GM23338 (cell line): ENCODE measurements around the gene SNORC. TPM values are rescaled to one million over a fixed set of nuclear protein-coding genes. Genes with fewer than 3 reads are reported as not detected.
"Not testable (repeated sequence)": the region's sequence is repeated elsewhere in the genome, so short reads cannot be mapped to it uniquely, and the experiment has no call there.

Experiments
- ATAC-seq: fragments of 200-7000 bp; cut with Tn5 transposase; 3 replicates; pipeline ENCODE4 v1.9.1; 2020
- DNase-seq: peaks from one replicate; pipeline ENCODE4 v3.0.0-alpha.2; 2015; ENCODE audit warnings: low spot score
- H2AFZ ChIP-seq: fragments of 200-600 bp; sonication (generic); 2 replicates; pipeline ENCODE4 v1.8.0; 2016; ENCODE audit warnings: antibody characterized with exemption, mild to moderate bottlenecking, moderate library complexity
- H3F3A ChIP-seq: fragments of 200-600 bp; sonication (generic); replicated peaks from 2 replicates; pipeline ENCODE4 v1.8.0; 2017; ENCODE audit warnings: antibody characterized with exemption, mixed run types, low read depth
- H3K27ac ChIP-seq: fragments of 200-600 bp; sonication (generic); 2 replicates; pipeline ENCODE4 v1.6.1; 2016; ENCODE audit warnings: low read depth
- H3K27me3 ChIP-seq: fragments of 200-600 bp; sonication (generic); 2 replicates; pipeline ENCODE4 v1.8.0; 2016; ENCODE audit warnings: mild to moderate bottlenecking, mixed run types, moderate library complexity; ENCODE audit not compliant: insufficient read depth
- H3K36me3 ChIP-seq: fragments of 200-600 bp; sonication (generic); 2 replicates; pipeline ENCODE4 v1.8.0; 2016; ENCODE audit warnings: mild to moderate bottlenecking; ENCODE audit not compliant: insufficient read depth
- H3K4me1 ChIP-seq: fragments of 200-600 bp; sonication (generic); 2 replicates; pipeline ENCODE4 v1.8.0; 2016; ENCODE audit warnings: mild to moderate bottlenecking, moderate library complexity; ENCODE audit not compliant: insufficient read depth
- H3K4me2 ChIP-seq: fragments of 200-600 bp; sonication (generic); 2 replicates; pipeline ENCODE4 v1.7.1; 2017; ENCODE audit warnings: mixed run types
- H3K4me3 ChIP-seq: fragments of 200-600 bp; sonication (generic); 2 replicates; pipeline ENCODE4 v1.6.1; 2016; ENCODE audit warnings: mixed run types
- H3K79me2 ChIP-seq: fragments of 200-600 bp; sonication (generic); replicated peaks from 2 replicates; pipeline ENCODE4 v1.8.0; 2017; ENCODE audit warnings: mild to moderate bottlenecking; ENCODE audit not compliant: insufficient read depth
- H3K9me2 ChIP-seq: fragments of 200-600 bp; sonication (generic); 2 replicates; pipeline ENCODE4 v1.8.0; 2017; ENCODE audit not compliant: insufficient read depth
- H4K20me1 ChIP-seq: fragments of 200-600 bp; sonication (generic); replicated peaks from 2 replicates; pipeline ENCODE4 v1.8.0; 2017; ENCODE audit warnings: mild to moderate bottlenecking; ENCODE audit not compliant: insufficient read depth
- H3K27ac Mint-ChIP-seq: 2 replicates; pipeline ENCODE4 v1.8.0; 2020; ENCODE audit warnings: inconsistent platforms, mild to moderate bottlenecking, moderate library complexity, mixed read lengths
- H3K27me3 Mint-ChIP-seq: 3 replicates; pipeline ENCODE4 v1.8.0; 2022; ENCODE audit warnings: low read depth, mild to moderate bottlenecking, moderate library complexity, mixed read lengths, inconsistent platforms; ENCODE audit not compliant: insufficient read depth, poor library complexity
- H3K36me3 Mint-ChIP-seq: 3 replicates; pipeline ENCODE4 v1.8.0; 2021; ENCODE audit warnings: low read depth, mild to moderate bottlenecking, inconsistent platforms, moderate library complexity, mixed read lengths
- H3K4me1 Mint-ChIP-seq: 3 replicates; pipeline ENCODE4 v1.8.0; 2020; ENCODE audit warnings: mild to moderate bottlenecking, inconsistent platforms, mixed read lengths
- H3K4me3 Mint-ChIP-seq: 3 replicates; pipeline ENCODE4 v1.8.0; 2021; ENCODE audit warnings: moderate library complexity, mild to moderate bottlenecking, inconsistent platforms, mixed read lengths
- H3K9me3 Mint-ChIP-seq: 3 replicates; pipeline ENCODE4 v1.8.0; 2020; ENCODE audit warnings: moderate library complexity, mild to moderate bottlenecking, inconsistent platforms, mixed read lengths
- EZH2 ChIP-seq: fragments of 200-600 bp; sonication (generic); IDR thresholded peaks from one replicate; pipeline ENCODE4 v1.8.0; 2017; ENCODE audit warnings: antibody characterized with exemption, mild to moderate bottlenecking, low read depth; ENCODE audit not compliant: unreplicated experiment
- JUNB ChIP-seq: IDR thresholded peaks from one replicate; pipeline ENCODE4 v1.6.1; 2016; ENCODE audit warnings: antibody characterized with exemption; ENCODE audit not compliant: unreplicated experiment
- POLR2AphosphoS5 ChIP-seq: IDR thresholded peaks from 2 replicates; pipeline ENCODE4 v1.6.1; 2016; ENCODE audit warnings: antibody characterized with exemption, low read depth
- REST ChIP-seq: IDR thresholded peaks from one replicate; pipeline ENCODE4 v1.6.1; 2018; ENCODE audit warnings: antibody characterized with exemption; ENCODE audit not compliant: unreplicated experiment
- ZNF331 ChIP-seq: fragments of 250-450 bp; sonication (Bioruptor Pico); IDR thresholded peaks from 2 replicates; pipeline ENCODE4 v1.5.0; 2020; ENCODE audit warnings: low read depth, mild to moderate bottlenecking, moderate library complexity
- polyA plus RNA-seq: library from polyadenylated mRNA; unstranded; fragments of >200 nt; fragmentation: Nextera tagmentation; extraction: Ambion mirVana; gene quantifications from 2 replicates; pipeline ENCODE4 v1.2.1, GENCODE V29; 2016
- total RNA-seq: library from RNA; depleted of rRNA; stranded (reverse); fragments of >200 nt; shearing (Covaris generic); gene quantifications from 2 replicates; pipeline ENCODE4 v1.2.3, GENCODE V29; 2014
- TF ChIP-seq, protein P1 (sequence below): fragments of 250-450 bp; sonication (Bioruptor Pico); IDR thresholded peaks from 2 replicates; pipeline ENCODE4 v1.5.0; 2020; ENCODE audit warnings: mild to moderate bottlenecking, moderate library complexity
- TF ChIP-seq, protein P2 (sequence below): IDR thresholded peaks from 2 replicates; pipeline ENCODE4 v1.6.1; 2016; ENCODE audit warnings: antibody characterized with exemption

Gene SNORC
- total and polyA plus RNA-seq, 2 experiments from 2014 or later: 0.80 to 1.6 TPM

- peaks cover 27% of the 10 kb centered on the region for H3K36me3 ChIP-seq
- peaks cover 57% of the 10 kb centered on the region for H3K36me3 Mint-ChIP-seq
- H3K27me3 ChIP-seq, H4K20me1 ChIP-seq, H3K9me3 Mint-ChIP-seq, H3F3A ChIP-seq, H3K27me3 Mint-ChIP-seq, H3K4me1 ChIP-seq, ATAC-seq, H3K4me3 ChIP-seq, H2AFZ ChIP-seq, H3K27ac Mint-ChIP-seq, H3K79me2 ChIP-seq, H3K9me2 ChIP-seq, H3K27ac ChIP-seq, H3K4me2 ChIP-seq, H3K4me3 Mint-ChIP-seq, DNase-seq, H3K4me1 Mint-ChIP-seq: not testable (repeated sequence)
Measured at GRCh38 chr2:232852081-232852480, 18.0 kb upstream of the SNORC start.

DNA sequence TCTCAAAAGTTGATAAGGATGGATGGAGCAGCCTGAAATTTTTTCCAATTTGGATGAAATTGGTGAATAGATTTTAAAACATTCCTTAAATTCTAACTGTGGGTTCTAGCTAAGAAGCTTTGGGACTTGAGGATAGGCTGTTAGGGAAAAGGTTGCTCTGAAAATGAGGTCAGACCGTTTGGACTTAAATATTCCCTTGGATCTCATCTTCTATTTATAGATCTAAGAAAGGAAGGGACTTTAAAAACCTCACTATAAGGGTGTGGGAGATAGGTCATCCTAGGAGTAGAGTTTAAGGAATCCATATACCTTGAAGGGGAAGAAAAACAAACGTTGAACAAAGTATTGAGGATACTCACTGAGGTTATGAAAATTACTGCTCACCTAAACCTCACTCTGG lies 17.4 kb upstream of the SNORC start:
- no peak overlapping the region for H3K4me3 Mint-ChIP-seq
- peaks cover 58% of the 10 kb centered on the region for H3K36me3 Mint-ChIP-seq
- H3K27ac Mint-ChIP-seq: no peak overlapping the region

GRCh38 chr2:232854082-232854481 lies 16.0 kb upstream of the SNORC start:
- Histone ChIP-seq H3K9me2 (no peaks in the 10 kb centered on the region), H3K4me1 (no peaks in the 10 kb centered on the region), H4K20me1 (no peaks in the 10 kb centered on the region; the same call in 1 of the 2 replicates), H3F3A (no peaks in the 10 kb centered on the region), H3K27me3 (no peaks in the 10 kb centered on the region), H3K27ac (no peak overlapping the region), H3K36me3 (peaks cover 30% of the 10 kb centered on the region), H3K4me2 (no peak overlapping the region), H3K4me3 (no peak overlapping the region), H2AFZ (no peak overlapping the region), H3K79me2 (no peaks in the 10 kb centered on the region)
- DNase-seq (no peak), ATAC-seq (no peak)
- Mint-ChIP-seq H3K27me3 (peaks cover 7% of the 10 kb centered on the region), H3K9me3 (no peaks in the 10 kb centered on the region), H3K4me1 (no peaks in the 10 kb centered on the region), H3K4me3 (no peak overlapping the region), H3K36me3 (peaks cover 59% of the 10 kb centered on the region), H3K27ac (no peak overlapping the region)
- TF ChIP-seq POLR2AphosphoS5: no peak
- TF ChIP-seq, protein P1, sequence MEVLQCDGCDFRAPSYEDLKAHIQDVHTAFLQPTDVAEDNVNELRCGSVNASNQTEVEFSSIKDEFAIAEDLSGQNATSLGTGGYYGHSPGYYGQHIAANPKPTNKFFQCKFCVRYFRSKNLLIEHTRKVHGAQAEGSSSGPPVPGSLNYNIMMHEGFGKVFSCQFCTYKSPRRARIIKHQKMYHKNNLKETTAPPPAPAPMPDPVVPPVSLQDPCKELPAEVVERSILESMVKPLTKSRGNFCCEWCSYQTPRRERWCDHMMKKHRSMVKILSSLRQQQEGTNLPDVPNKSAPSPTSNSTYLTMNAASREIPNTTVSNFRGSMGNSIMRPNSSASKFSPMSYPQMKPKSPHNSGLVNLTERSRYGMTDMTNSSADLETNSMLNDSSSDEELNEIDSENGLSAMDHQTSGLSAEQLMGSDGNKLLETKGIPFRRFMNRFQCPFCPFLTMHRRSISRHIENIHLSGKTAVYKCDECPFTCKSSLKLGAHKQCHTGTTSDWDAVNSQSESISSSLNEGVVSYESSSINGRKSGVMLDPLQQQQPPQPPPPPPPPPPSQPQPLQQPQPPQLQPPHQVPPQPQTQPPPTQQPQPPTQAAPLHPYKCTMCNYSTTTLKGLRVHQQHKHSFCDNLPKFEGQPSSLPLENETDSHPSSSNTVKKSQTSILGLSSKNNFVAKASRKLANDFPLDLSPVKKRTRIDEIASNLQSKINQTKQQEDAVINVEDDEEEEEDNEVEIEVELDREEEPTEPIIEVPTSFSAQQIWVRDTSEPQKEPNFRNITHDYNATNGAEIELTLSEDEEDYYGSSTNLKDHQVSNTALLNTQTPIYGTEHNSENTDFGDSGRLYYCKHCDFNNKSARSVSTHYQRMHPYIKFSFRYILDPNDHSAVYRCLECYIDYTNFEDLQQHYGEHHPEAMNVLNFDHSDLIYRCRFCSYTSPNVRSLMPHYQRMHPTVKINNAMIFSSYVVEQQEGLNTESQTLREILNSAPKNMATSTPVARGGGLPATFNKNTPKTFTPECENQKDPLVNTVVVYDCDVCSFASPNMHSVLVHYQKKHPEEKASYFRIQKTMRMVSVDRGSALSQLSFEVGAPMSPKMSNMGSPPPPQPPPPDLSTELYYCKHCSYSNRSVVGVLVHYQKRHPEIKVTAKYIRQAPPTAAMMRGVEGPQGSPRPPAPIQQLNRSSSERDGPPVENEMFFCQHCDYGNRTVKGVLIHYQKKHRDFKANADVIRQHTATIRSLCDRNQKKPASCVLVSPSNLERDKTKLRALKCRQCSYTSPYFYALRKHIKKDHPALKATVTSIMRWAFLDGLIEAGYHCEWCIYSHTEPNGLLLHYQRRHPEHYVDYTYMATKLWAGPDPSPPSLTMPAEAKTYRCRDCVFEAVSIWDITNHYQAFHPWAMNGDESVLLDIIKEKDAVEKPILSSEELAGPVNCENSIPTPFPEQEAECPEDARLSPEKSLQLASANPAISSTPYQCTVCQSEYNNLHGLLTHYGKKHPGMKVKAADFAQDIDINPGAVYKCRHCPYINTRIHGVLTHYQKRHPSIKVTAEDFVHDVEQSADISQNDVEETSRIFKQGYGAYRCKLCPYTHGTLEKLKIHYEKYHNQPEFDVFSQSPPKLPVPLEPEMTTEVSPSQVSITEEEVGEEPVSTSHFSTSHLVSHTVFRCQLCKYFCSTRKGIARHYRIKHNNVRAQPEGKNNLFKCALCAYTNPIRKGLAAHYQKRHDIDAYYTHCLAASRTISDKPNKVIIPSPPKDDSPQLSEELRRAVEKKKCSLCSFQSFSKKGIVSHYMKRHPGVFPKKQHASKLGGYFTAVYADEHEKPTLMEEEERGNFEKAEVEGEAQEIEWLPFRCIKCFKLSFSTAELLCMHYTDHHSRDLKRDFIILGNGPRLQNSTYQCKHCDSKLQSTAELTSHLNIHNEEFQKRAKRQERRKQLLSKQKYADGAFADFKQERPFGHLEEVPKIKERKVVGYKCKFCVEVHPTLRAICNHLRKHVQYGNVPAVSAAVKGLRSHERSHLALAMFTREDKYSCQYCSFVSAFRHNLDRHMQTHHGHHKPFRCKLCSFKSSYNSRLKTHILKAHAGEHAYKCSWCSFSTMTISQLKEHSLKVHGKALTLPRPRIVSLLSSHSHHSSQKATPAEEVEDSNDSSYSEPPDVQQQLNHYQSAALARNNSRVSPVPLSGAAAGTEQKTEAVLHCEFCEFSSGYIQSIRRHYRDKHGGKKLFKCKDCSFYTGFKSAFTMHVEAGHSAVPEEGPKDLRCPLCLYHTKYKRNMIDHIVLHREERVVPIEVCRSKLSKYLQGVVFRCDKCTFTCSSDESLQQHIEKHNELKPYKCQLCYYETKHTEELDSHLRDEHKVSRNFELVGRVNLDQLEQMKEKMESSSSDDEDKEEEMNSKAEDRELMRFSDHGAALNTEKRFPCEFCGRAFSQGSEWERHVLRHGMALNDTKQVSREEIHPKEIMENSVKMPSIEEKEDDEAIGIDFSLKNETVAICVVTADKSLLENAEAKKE (CRISPR knock-in tag): no peak
- TF ChIP-seq, protein P2, sequence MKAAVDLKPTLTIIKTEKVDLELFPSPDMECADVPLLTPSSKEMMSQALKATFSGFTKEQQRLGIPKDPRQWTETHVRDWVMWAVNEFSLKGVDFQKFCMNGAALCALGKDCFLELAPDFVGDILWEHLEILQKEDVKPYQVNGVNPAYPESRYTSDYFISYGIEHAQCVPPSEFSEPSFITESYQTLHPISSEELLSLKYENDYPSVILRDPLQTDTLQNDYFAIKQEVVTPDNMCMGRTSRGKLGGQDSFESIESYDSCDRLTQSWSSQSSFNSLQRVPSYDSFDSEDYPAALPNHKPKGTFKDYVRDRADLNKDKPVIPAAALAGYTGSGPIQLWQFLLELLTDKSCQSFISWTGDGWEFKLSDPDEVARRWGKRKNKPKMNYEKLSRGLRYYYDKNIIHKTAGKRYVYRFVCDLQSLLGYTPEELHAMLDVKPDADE: no peak
- no peak for TF ChIP-seq JUNB
- TF ChIP-seq EZH2: no peak
- no peak for TF ChIP-seq REST

More for the DNA sequence above, 17.4 kb upstream of the SNORC start:
- no peak for DNase-seq
- peaks cover 29% of the 10 kb centered on the region for H3K36me3 ChIP-seq
- no peak for TF ChIP-seq ZNF331 (CRISPR knock-in tag)
- no peak for ATAC-seq
- H3F3A ChIP-seq: no peaks in the 10 kb centered on the region
- H3K4me3 ChIP-seq: no peak overlapping the region
- no peaks in the 10 kb centered on the region for H3K79me2 ChIP-seq
- H3K9me2 ChIP-seq: no peaks in the 10 kb centered on the region
- no peaks in the 10 kb centered on the region for H3K27me3 ChIP-seq
- Mint-ChIP-seq H3K9me3 (no peaks in the 10 kb centered on the region), H3K4me1 (no peaks in the 10 kb centered on the region), H3K27me3 (peaks cover 7% of the 10 kb centered on the region)
- no peaks in the 10 kb centered on the region; the same call in 1 of the 2 replicates for H4K20me1 ChIP-seq
- no peak overlapping the region for H2AFZ ChIP-seq
- H3K27ac ChIP-seq: no peak overlapping the region
- no peak overlapping the region for H3K4me2 ChIP-seq
- no peaks in the 10 kb centered on the region for H3K4me1 ChIP-seq
